Astrocyte (in vitro differentiated cells and primary cell): ENCODE measurements around the gene LILRB2.

Experiments
- CTCF ChIP-seq: IDR thresholded peaks from 2 replicates; pipeline ENCODE4 v1.5.1; 2011; ENCODE audit warnings: low read depth, mild to moderate bottlenecking, inconsistent platforms, low read length, moderate library complexity; ENCODE audit not compliant: insufficient read depth
- EZH2 ChIP-seq: IDR thresholded peaks from 2 replicates; pipeline ENCODE4 v1.6.1; 2012; ENCODE audit warnings: mild to moderate bottlenecking, low read length, inconsistent platforms; ENCODE audit not compliant: insufficient read depth

GRCh38 chr19:54329476-54330165, 48.7 kb upstream of the LILRB2 start:
- TF ChIP-seq CTCF = no peak
- TF ChIP-seq EZH2 = no peak
